Activated CD4-positive, CD25-positive, alpha-beta regulatory T cell treated with anti-CD3 and anti-CD28 coated beads, Interleukin-2, amount 50 U/mL, for 72 hours (primary cell): ENCODE measurements around the gene TIMM23B.
"Not testable (repeated sequence)": the region's sequence is repeated elsewhere in the genome, so short reads cannot be mapped to it uniquely, and the experiment has no call there.

Experiments used
- DNase-seq: peaks from one replicate; pipeline ENCODE4 v3.0.0; 2021

Gene TIMM23B

DNA sequence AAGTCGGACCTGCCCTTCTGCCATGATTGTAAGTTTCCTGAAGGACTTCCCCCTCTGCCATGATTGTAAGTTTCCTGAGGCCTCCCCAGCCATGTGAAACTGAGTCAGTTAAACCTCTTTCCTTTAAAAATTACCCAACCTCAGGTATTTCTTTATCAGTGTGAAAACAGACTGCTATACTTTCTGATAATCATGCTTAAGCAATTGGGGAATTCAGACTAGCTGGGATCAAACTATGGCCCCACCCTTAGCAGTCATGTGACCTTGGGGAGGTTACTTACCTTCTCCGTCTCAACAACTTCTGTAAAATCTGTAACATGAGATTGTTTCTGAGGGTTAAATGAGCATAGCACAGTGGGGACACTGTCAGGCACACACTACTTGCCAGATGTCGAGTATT, 45.4 kb downstream of the TIMM23B start:
- DNase-seq, result not testable (repeated sequence)

- DNase-seq, result not testable (repeated sequence)
These were observed 46.5 kb downstream of the TIMM23B start, which contains the start of gene AGAP6 for GRCh38 chr10:49988376-49988775. Gene AGAP6 (plus strand): TSS chr10:49988406. CDS start chr10:49988716, 310 bp downstream.

- not testable (repeated sequence) for DNase-seq
These were observed 53.5 kb downstream of the TIMM23B start for GRCh38 chr10:49995321-49995720.

DNA sequence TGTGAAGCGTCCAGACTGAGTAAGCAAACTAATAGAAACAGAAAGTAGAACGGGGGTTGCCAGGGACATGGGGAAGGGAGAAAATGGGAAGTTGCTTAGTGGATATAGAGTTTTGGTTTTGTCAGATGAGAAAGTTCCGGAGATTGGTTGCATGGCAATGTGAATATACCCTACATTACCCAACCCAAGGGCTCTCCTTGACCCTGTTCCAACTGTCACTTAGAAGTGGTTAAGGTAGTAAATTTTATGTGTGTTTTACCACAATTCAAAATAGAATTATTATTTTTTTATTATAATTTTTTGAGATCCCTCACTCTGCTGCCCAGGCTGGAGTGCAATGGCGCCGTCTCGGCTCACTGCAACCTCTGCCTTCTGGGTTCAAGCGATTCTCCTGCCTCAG, 72.2 kb downstream of the TIMM23B start:
- not testable (repeated sequence) for DNase-seq

- DNase-seq, result not testable (repeated sequence)
These were observed 73.9 kb downstream of the TIMM23B start for GRCh38 chr10:50015596-50016220.

- DNase-seq, result not testable (repeated sequence)
These were observed 75.1 kb downstream of the TIMM23B start for GRCh38 chr10:50016926-50017325.

DNA sequence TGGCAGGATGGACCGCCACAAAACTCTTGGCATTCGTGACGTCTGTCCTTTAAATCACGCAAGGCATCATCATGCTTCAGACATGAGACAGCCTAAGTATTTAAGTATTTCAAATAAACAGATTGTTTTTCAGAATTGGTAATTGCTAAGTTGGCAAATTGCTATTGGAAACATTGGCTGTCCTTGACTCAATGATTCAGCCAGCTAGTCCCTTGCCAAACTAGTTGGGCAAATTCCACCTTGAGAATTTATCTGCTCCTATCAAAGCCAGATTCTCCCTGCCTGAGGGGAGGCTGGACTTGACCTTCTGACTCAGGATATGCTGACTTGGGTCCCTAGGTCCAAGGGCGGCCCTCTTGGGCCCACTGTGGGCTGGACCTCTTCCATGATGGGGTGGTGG, 75.8 kb downstream of the TIMM23B start:
- not testable (repeated sequence) for DNase-seq

- DNase-seq, result not testable (repeated sequence)
These were observed 77.4 kb downstream of the TIMM23B start for GRCh38 chr10:50019279-50019678.

GRCh38 chr10:50020451-50021024, 78.7 kb downstream of the TIMM23B start:
- not testable (repeated sequence) for DNase-seq

DNA sequence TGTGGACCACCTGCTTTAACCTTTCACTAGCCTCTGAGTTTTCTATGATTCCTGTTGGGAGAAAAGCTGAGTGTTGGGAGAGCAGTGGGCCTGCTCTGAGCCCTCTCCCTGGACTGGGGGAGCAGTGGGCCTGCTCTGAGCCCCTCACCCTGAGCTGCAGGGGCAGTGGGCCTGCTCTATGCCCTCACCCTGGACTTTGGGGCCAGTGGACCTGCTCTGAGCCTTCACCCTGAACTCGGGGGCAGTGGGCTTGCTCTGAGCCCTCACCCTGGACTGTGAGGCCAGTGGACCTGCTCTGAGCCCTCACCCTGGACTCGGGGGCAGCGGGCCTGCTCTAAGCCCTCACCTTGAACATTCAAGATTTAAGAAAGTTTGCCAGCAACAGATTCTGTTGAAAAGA, 79.8 kb downstream of the TIMM23B start:
- no peak for DNase-seq
